Esophagus muscularis mucosa (tissue), 4 donors: ENCODE results near the gene GALNT11.

ENCODE experiments used
- EP300 ChIP-seq: sonication (generic); formaldehyde crosslinking; IDR thresholded peaks from one replicate; pipeline ENCODE4 v1.6.1; 2017; ENCODE audit warnings: antibody characterized with exemption
- POLR2A ChIP-seq: fragments of 450-650 bp; IDR thresholded peaks from one replicate; pipeline ENCODE4 v1.6.1; 2017; ENCODE audit warnings: antibody characterized with exemption, moderate library complexity, mild to moderate bottlenecking, low read depth
- TF ChIP-seq, protein P1 (sequence below), 3 experiments: fragments of 200-600 bp in 2 of 3; fragments of 450-650 bp in 1 of 3; sonication (generic) in 2 of 3; IDR thresholded peaks; one replicate each; pipeline ENCODE4 v1.5.1; 2017 to 2019; ENCODE audit warnings: antibody characterized with exemption in 3 of 3, mild to moderate bottlenecking in 2 of 3, moderate library complexity in 1 of 3

DNA sequence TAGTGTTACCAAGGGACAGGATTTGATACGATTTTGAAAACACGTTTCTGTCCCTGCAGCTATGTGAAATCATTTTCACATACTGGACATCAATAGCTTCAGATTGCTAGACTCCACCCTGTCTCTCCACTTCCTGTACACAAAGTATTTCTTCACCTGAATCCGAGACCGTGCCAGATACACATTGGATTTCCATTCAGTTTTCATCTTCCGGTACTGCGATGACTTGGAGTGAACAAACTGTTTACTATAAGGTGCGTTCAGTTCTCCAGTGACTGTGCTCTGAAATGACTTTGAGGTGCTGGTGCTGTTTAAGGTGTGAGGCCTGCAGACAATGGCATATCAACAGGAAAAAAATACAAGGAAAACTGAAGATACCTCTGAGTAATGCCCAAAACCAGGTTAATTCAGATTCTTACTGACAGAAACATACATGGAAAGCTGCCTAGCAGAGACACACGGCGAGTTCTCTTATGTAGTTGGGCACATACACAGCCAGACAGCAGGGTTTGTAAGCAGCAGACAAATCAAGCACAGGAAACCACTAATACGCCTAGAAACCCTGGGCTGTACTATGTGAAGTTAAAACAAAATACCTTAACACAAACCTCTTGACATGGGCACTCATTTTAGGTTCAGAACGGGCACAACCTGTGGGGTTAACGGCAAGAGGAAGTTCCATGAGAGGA lies 119.2 kb downstream of the GALNT11 start:
- TF ChIP-seq POLR2A (no peak), EP300 (no peak)
- TF ChIP-seq, protein P1, sequence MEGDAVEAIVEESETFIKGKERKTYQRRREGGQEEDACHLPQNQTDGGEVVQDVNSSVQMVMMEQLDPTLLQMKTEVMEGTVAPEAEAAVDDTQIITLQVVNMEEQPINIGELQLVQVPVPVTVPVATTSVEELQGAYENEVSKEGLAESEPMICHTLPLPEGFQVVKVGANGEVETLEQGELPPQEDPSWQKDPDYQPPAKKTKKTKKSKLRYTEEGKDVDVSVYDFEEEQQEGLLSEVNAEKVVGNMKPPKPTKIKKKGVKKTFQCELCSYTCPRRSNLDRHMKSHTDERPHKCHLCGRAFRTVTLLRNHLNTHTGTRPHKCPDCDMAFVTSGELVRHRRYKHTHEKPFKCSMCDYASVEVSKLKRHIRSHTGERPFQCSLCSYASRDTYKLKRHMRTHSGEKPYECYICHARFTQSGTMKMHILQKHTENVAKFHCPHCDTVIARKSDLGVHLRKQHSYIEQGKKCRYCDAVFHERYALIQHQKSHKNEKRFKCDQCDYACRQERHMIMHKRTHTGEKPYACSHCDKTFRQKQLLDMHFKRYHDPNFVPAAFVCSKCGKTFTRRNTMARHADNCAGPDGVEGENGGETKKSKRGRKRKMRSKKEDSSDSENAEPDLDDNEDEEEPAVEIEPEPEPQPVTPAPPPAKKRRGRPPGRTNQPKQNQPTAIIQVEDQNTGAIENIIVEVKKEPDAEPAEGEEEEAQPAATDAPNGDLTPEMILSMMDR (IDR thresholded peaks at IDR 0.05): no peak
